Body of pancreas (tissue), 4 donors: Measurements from ENCODE around the gene ANKRD44.

Experiments
- POLR2A ChIP-seq, 3 donors: fragments of 450-650 bp; IDR thresholded peaks; one replicate each; pipeline ENCODE4 v1.6.1; 2016; ENCODE audit warnings: antibody characterized with exemption in 3 of 3, mild to moderate bottlenecking in 2 of 3
- TF ChIP-seq, protein P1 (sequence below), 7 experiments: fragments of 450-650 bp in 4 of 7; fragments of 200-600 bp in 3 of 7; sonication (generic) in 3 of 7; IDR thresholded peaks; one replicate each; pipeline ENCODE4 v1.5.1; 2016 to 2019; ENCODE audit warnings: antibody characterized with exemption in 7 of 7

DNA sequence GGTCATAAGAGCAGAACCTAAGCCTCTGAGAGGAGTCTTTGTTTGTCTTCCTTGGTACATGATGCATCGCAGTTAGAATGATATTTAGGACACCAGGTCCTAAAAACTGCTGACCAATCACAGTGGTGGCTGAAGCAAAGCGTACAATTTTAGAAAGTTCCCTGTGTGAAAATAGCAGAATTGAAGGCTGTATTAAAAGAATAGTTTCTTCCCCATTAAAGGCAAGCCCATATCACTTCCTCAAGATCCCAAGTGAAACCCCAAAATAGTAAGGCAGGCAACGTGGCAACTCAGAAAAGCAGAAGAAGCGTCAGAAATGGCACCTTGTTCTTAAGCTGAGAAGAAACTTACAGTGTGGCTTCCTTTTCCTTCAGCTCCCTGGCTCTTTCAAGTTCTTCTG lies 229.3 kb downstream of the ANKRD44 start:
- TF ChIP-seq, protein P1, sequence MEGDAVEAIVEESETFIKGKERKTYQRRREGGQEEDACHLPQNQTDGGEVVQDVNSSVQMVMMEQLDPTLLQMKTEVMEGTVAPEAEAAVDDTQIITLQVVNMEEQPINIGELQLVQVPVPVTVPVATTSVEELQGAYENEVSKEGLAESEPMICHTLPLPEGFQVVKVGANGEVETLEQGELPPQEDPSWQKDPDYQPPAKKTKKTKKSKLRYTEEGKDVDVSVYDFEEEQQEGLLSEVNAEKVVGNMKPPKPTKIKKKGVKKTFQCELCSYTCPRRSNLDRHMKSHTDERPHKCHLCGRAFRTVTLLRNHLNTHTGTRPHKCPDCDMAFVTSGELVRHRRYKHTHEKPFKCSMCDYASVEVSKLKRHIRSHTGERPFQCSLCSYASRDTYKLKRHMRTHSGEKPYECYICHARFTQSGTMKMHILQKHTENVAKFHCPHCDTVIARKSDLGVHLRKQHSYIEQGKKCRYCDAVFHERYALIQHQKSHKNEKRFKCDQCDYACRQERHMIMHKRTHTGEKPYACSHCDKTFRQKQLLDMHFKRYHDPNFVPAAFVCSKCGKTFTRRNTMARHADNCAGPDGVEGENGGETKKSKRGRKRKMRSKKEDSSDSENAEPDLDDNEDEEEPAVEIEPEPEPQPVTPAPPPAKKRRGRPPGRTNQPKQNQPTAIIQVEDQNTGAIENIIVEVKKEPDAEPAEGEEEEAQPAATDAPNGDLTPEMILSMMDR (IDR thresholded peaks at IDR 0.05): no peak
- TF ChIP-seq POLR2A (IDR thresholded peaks at IDR 0.05): no peak
